ENCODE data around the gene HSD17B12. TPM values are rescaled to one million over a fixed set of nuclear protein-coding genes. Genes with fewer than 3 reads are reported as not detected.
A peak's percentile ranks its signal among the peaks of the same experiment; 100 is the strongest.

The HSD17B12 gene
- total and polyA plus RNA-seq, 2 of the 8 experiments (the other 6 are each of a cell fraction or from before 2014, with no cell fraction given), result 46.0 to 121 TPM

DNA sequence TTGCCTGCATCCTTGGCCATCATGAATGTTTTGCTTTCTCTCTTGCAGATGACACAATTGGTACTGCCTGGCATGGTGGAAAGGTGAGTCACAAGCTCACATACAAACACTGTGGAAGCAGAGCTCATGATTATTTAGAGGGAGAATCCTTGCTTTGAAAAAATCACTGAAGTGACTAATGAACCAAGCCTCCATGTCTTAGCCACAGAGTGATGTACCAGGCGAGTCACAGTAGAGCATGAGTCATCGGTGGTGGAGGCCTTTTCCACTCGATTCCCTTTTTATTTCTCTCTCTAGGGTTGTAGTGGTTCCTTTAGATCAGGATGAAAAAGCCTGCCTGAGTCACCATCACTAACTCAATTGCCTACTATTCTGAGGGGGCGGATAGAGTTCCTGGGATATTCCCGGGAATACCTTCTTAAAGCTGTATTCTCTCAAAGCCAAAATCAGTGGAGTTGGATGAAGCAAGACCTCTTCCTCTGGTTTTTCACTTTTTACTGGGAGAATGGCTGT is 150.4 kb downstream of the HSD17B12 start:
- H3K79me2 ChIP-seq (ENCODE audit: control insufficient read depth in 1 of 2, insufficient read depth in 2 of 2, low read length in 2 of 2), result no peaks in the 10 kb centered on the region
- no peak overlapping the region for H2BK20ac ChIP-seq (ENCODE audit: low read length)
- no peak overlapping the region for H3K56ac ChIP-seq (replicated peaks; ENCODE audit: insufficient read length, low read depth, low read length)
- H2AFZ ChIP-seq (ENCODE audit: low read length), result no peak overlapping the region
- H3K23me2 ChIP-seq (ENCODE audit: low read depth, low read length), result no peaks in the 10 kb centered on the region
- H3K9ac ChIP-seq (replicated peaks in 1 of 4; ENCODE audit: extremely low read depth in 1 of 4, low read depth in 3 of 4, low read length in 3 of 4), result peak overlapping the region in 1 of 4 experiments; percentile 13; a peak in 1 of 7 replicates
- no peak overlapping the region for H3K4me3 ChIP-seq (ENCODE audit: extremely low read depth in 1 of 4, insufficient read depth in 2 of 4, low read depth in 3 of 4, low read length in 4 of 4)
- H4K8ac ChIP-seq (ENCODE audit: extremely low read depth, insufficient read depth, low read length), result no peak overlapping the region
- H4K20me1 ChIP-seq (replicated peaks in 1 of 2; ENCODE audit: control insufficient read depth in 1 of 2, insufficient read depth in 2 of 2, low read length in 2 of 2), result no peaks in the 10 kb centered on the region
- peak in 1 of 2 experiments; percentile 7 for DNase-seq (ENCODE audit: low read depth in 1 of 2, low spot score in 2 of 2)
- H2BK120ac ChIP-seq (replicated peaks; ENCODE audit: low read depth, low read length), result no peak overlapping the region
- no peak overlapping the region for H4K5ac ChIP-seq (ENCODE audit: insufficient read length, low read depth, low read length)
- no peak for FAIRE-seq
- no peaks in the 10 kb centered on the region for H3K27me3 ChIP-seq (replicated peaks in 1 of 4; ENCODE audit: control insufficient read depth in 3 of 4, extremely low read depth in 1 of 4, insufficient read depth in 3 of 4, low read length in 3 of 4)
- H3K4me2 ChIP-seq (ENCODE audit: insufficient read depth in 1 of 2, low read depth in 2 of 2, low read length in 2 of 2), result no peak overlapping the region
- 80% methylated on average over 5 of the region's 5 CpGs; no CpG with 5 or more reads in 1 of the 2 experiments for WGBS, 2 experiments (ENCODE audit: extremely low coverage in 1 of 2, insufficient coverage in 1 of 2, insufficient read length in 1 of 2, insufficient replicate concordance in 2 of 2, low coverage in 1 of 2, low lambda C conversion rate in 2 of 2, missing lambda C conversion rate in 1 of 2)
- H2BK5ac ChIP-seq (ENCODE audit: low read depth, low read length), result no peak overlapping the region
- H3K79me1 ChIP-seq (ENCODE audit: low read depth, low read length), result no peaks in the 10 kb centered on the region
- no peak overlapping the region for H3K4ac ChIP-seq (replicated peaks; ENCODE audit: insufficient read length, low read depth, low read length)
- H2AK5ac ChIP-seq (ENCODE audit: low read depth, low read length), result no peak overlapping the region
- H3K23ac ChIP-seq (ENCODE audit: insufficient read length), result no peak overlapping the region
- POLR2A ChIA-PET (ENCODE audit: partially characterized antibody), result no interaction called here
- H3K14ac ChIP-seq (ENCODE audit: insufficient read length), result no peak overlapping the region
- H3K36me3 ChIP-seq (ENCODE audit: control insufficient read depth in 2 of 4, insufficient read depth in 4 of 4, low read length in 3 of 4), result no peaks in the 10 kb centered on the region; a peak in 2 of 8 replicates
- H3K27ac ChIP-seq (ENCODE audit: low read depth, low read length), result no peak overlapping the region; the same call in 1 of the 2 replicates
- no peak overlapping the region for H3K18ac ChIP-seq (ENCODE audit: extremely low read depth, low read length)
- CTCF ChIA-PET (ENCODE audit: partially characterized antibody), result interaction anchor here (0.8 to 5.4 kb wide), 3 partner anchors 20 to 78 kb away, joined by 3 to 38 read pairs (median 5); no protein-coding TSS in a partner anchor
- no peak overlapping the region for H2BK15ac ChIP-seq (ENCODE audit: low read length)
- H4K91ac ChIP-seq (replicated peaks; ENCODE audit: insufficient read length, low read length), result no peak overlapping the region
- H2BK12ac ChIP-seq (ENCODE audit: low read depth, low read length), result no peak overlapping the region
- H3K4me1 ChIP-seq (replicated peaks in 1 of 4; ENCODE audit: control insufficient read depth in 3 of 4, insufficient read depth in 4 of 4, low read length in 3 of 4), result no peaks in the 10 kb centered on the region
- no peaks in the 10 kb centered on the region for H3K9me3 ChIP-seq (ENCODE audit: insufficient read depth in 2 of 2, low read depth in 1 of 2, low read length in 1 of 2)
- TF ChIP-seq SIRT6 (IDR thresholded peaks at IDR 0.05; ENCODE audit: low read length) (no peak), KDM4A (IDR thresholded peaks at IDR 0.05; ENCODE audit: low read depth, low read length, severe bottlenecking) (no peak)

Data from H1 (cell line).